HCT116 (cell line): Measurements from ENCODE around the gene FOXO6. TPM values are rescaled to one million over a fixed set of nuclear protein-coding genes. Genes with fewer than 3 reads are reported as not detected.

ENCODE experiments used
- ATAC-seq: fragments of 200-7000 bp; cut with Tn5 transposase; 2 replicates; pipeline ENCODE4 v1.9.1; 2020; ENCODE audit warnings: mild to moderate bottlenecking, moderate library complexity
- BruUV-seq: library from RNA; stranded (reverse); fragments of 400-500 nt; replicated peaks from 2 replicates; lab custom pipeline; 2021; lab: Mats Ljungman, UMichigan
- CTCF ChIA-PET: fragments of 300-600 bp; sonication (Branson Sonifier 250); formaldehyde crosslinking; loops from one replicate; lab custom pipeline; 2021; ENCODE audit warnings: antibody characterized with exemption; lab: Charles Lee
- POLR2A ChIA-PET: fragments of 300-600, 350-600 bp; sonication (Branson Sonifier 250); formaldehyde crosslinking; loops from one replicate; lab custom pipeline; 2021; ENCODE audit warnings: antibody characterized with exemption; lab: Charles Lee
- RAD21 ChIA-PET, 2 experiments: fragments of 300-600 bp; sonication (Branson Sonifier 250); formaldehyde crosslinking; loops; one replicate each; lab custom pipeline; 2023; ENCODE audit warnings: low total read pairs in 2 of 2; ENCODE audit not compliant: uncharacterized antibody in 2 of 2, unreplicated experiment in 2 of 2, low non-redundant PET in 1 of 2; lab: Charles Lee
- DNase-seq: peaks from one replicate; pipeline ENCODE4 v3.0.0-alpha.2; 2010; ENCODE audit warnings: low read depth, low spot score
- H2AFZ ChIP-seq: fragments of 200-600 bp; shearing (Covaris generic), sonication (generic); 2 replicates; pipeline ENCODE4 v1.6.1; 2017; ENCODE audit warnings: low read depth, mixed run types, mixed read lengths, antibody characterized with exemption, low read length; ENCODE audit not compliant: poor library complexity, severe bottlenecking
- H3K27ac ChIP-seq: 2 replicates; pipeline ENCODE4 v1.5.1; 2012; ENCODE audit warnings: low read depth, low read length
- H3K27me3 ChIP-seq: fragments of 200-600 bp; sonication (generic); 2 replicates; pipeline ENCODE4 v1.6.1; 2016; ENCODE audit warnings: mixed run types, low read length, mixed read lengths; ENCODE audit not compliant: insufficient read depth
- H3K36me3 ChIP-seq, 2 experiments: fragments of 200-500 bp in 1 of 2; fragments of 200-600 bp in 1 of 2; sonication (Bioruptor generic) in 1 of 2; sonication (generic) in 1 of 2; 2 replicates each; pipeline versions ENCODE4 v1.5.1 to v1.6.1; 2014 to 2016; ENCODE audit warnings: low read length in 2 of 2, inconsistent platforms in 1 of 2, mixed read lengths in 1 of 2, mixed run types in 1 of 2; ENCODE audit not compliant: insufficient read depth in 2 of 2, control insufficient read depth in 1 of 2
- H3K4me1 ChIP-seq, 2 experiments: fragments of 200-600 bp in 1 of 2; sonication (generic) in 1 of 2; 2 replicates each; pipeline versions ENCODE4 v1.5.1 to v1.6.1; 2012 to 2017; ENCODE audit warnings: low read length in 2 of 2, inconsistent platforms in 1 of 2, mild to moderate bottlenecking in 1 of 2, mixed read lengths in 1 of 2, mixed run types in 1 of 2, moderate library complexity in 1 of 2; ENCODE audit not compliant: insufficient read depth in 2 of 2, control insufficient read depth in 1 of 2
- H3K4me2 ChIP-seq: fragments of 200-600 bp; sonication (generic); 2 replicates; pipeline ENCODE4 v1.6.1; 2017; ENCODE audit warnings: mixed run types, low read length, mixed read lengths
- H3K4me3 ChIP-seq, 2 experiments: fragments of 200-600 bp in 1 of 2; sonication (generic) in 1 of 2; replicated peaks in 1 of 2; 2 replicates each; pipeline ENCODE4 v1.5.1; 2011 to 2016; ENCODE audit warnings: low read length in 2 of 2, control low read depth in 1 of 2, low read depth in 1 of 2, mild to moderate bottlenecking in 1 of 2, mixed read lengths in 1 of 2, mixed run types in 1 of 2
- H3K79me2 ChIP-seq: fragments of 200-600 bp; sonication (generic); 2 replicates; pipeline ENCODE4 v1.6.1; 2017; ENCODE audit warnings: mild to moderate bottlenecking, mixed run types, low read length, moderate library complexity, mixed read lengths; ENCODE audit not compliant: insufficient read depth
- H3K9ac ChIP-seq: fragments of 200-600 bp; sonication (generic); 2 replicates; pipeline ENCODE4 v1.6.1; 2016; ENCODE audit warnings: low read length, mixed read lengths
- H3K9me2 ChIP-seq: fragments of 200-600 bp; sonication (generic), shearing (Covaris generic); 2 replicates; pipeline ENCODE4 v1.6.1; 2017; ENCODE audit warnings: mixed run types, mild to moderate bottlenecking, moderate library complexity; ENCODE audit not compliant: insufficient read depth
- H3K9me3 ChIP-seq, 2 experiments: fragments of 200-500 bp in 1 of 2; fragments of 200-600 bp in 1 of 2; sonication (Bioruptor generic) in 1 of 2; sonication (generic) in 1 of 2; 2 replicates each; pipeline ENCODE4 v1.6.1; 2014 to 2017; ENCODE audit warnings: low read length in 2 of 2, mixed read lengths in 2 of 2, inconsistent platforms in 1 of 2, low read depth in 1 of 2, mild to moderate bottlenecking in 1 of 2, mixed run types in 1 of 2, moderate library complexity in 1 of 2; ENCODE audit not compliant: control insufficient read depth in 1 of 2, insufficient read depth in 1 of 2
- H4K20me1 ChIP-seq: fragments of 200-600 bp; sonication (generic), shearing (Covaris generic); 2 replicates; pipeline ENCODE4 v1.6.1; 2017; ENCODE audit warnings: mixed run types, mild to moderate bottlenecking, moderate library complexity; ENCODE audit not compliant: insufficient read depth
- ATF3 ChIP-seq: IDR thresholded peaks from 2 replicates; pipeline ENCODE4 v1.6.1; 2012
- CBX3 ChIP-seq: IDR thresholded peaks from 2 replicates; pipeline ENCODE4 v1.6.1; 2012; ENCODE audit warnings: low read depth
- CTCF ChIP-seq, 3 experiments: fragments of 200-600 bp in 1 of 3; sonication (generic) in 1 of 3; IDR thresholded peaks in 2 of 3; conservative IDR thresholded peaks in 1 of 3; 2 replicates each; pipeline ENCODE4 v1.5.1; 2012 to 2017; ENCODE audit warnings: low read depth in 2 of 3, low read length in 2 of 3, antibody characterized with exemption in 1 of 3, borderline replicate concordance in 1 of 3, control low read depth in 1 of 3, mild to moderate bottlenecking in 1 of 3, mixed read lengths in 1 of 3, mixed run types in 1 of 3, moderate library complexity in 1 of 3; ENCODE audit not compliant: insufficient read depth in 1 of 3
- EGR1 ChIP-seq: IDR thresholded peaks from 2 replicates; pipeline ENCODE4 v1.6.1; 2012; ENCODE audit warnings: low read depth
- ELF1 ChIP-seq: IDR thresholded peaks from 2 replicates; pipeline ENCODE4 v1.6.1; 2012; ENCODE audit warnings: low read depth, borderline replicate concordance
- EZH2 ChIP-seq: fragments of 200-600 bp; sonication (generic); IDR thresholded peaks from 2 replicates; pipeline ENCODE4 v1.6.1; 2017; ENCODE audit warnings: antibody characterized with exemption, mixed run types
- EZH2phosphoT487 ChIP-seq: fragments of 200-600 bp; IDR thresholded peaks from 2 replicates; pipeline ENCODE4 v1.6.1; 2018; ENCODE audit warnings: antibody characterized with exemption, borderline replicate concordance
- FOSL1 ChIP-seq: IDR thresholded peaks from 2 replicates; pipeline ENCODE4 v1.6.1; 2012; ENCODE audit warnings: low read depth
- JUND ChIP-seq: IDR thresholded peaks from 2 replicates; pipeline ENCODE4 v1.6.1; 2012
- POLR2A ChIP-seq: IDR thresholded peaks from 2 replicates; pipeline ENCODE4 v1.7.0; 2011; ENCODE audit warnings: borderline replicate concordance; ENCODE audit not compliant: insufficient read depth, insufficient read length; ENCODE audit errors: extremely low read depth
- POLR2AphosphoS5 ChIP-seq: IDR thresholded peaks from 2 replicates; pipeline ENCODE4 v1.6.1; 2011; ENCODE audit warnings: mild to moderate bottlenecking, low read depth, low read length, moderate library complexity
- RAD21 ChIP-seq: IDR thresholded peaks from 2 replicates; pipeline ENCODE4 v1.6.1; 2012; ENCODE audit warnings: low read depth, mild to moderate bottlenecking
- SIN3A ChIP-seq: IDR thresholded peaks from 2 replicates; pipeline ENCODE4 v1.6.1; 2012; ENCODE audit warnings: low read depth
- SP1 ChIP-seq: IDR thresholded peaks from 2 replicates; pipeline ENCODE4 v1.6.1; 2012; ENCODE audit warnings: low read depth
- SRF ChIP-seq: IDR thresholded peaks from 2 replicates; pipeline ENCODE4 v1.6.1; 2012; ENCODE audit warnings: low read depth
- TCF7L2 ChIP-seq: IDR thresholded peaks from 2 replicates; pipeline ENCODE4 v1.7.0; 2011; ENCODE audit warnings: borderline replicate concordance, inconsistent platforms; ENCODE audit not compliant: insufficient read depth, insufficient read length; ENCODE audit errors: extremely low read depth
- ZNF274 ChIP-seq: fragments of 200-500 bp; sonication (Bioruptor generic); IDR thresholded peaks from 2 replicates; pipeline ENCODE4 v1.6.1; 2014; ENCODE audit warnings: mild to moderate bottlenecking, low read depth, low read length, inconsistent platforms
- intact Hi-C: fragments of 100-400 bp; cut with micrococcal nuclease; formaldehyde crosslinking; loops from 2 replicates; pipeline ENCODE4 v1.10.0; 2022
- total RNA-seq: library from RNA; stranded (reverse); gene quantifications from one replicate; pipeline ENCODE4 v1.2.1, GENCODE V29; 2021; ENCODE audit not compliant: unreplicated experiment
- TF ChIP-seq, protein P1 (sequence below): IDR thresholded peaks from 2 replicates; pipeline ENCODE4 v1.6.1; 2012; ENCODE audit warnings: low read depth
- TF ChIP-seq, protein P2 (sequence below): IDR thresholded peaks from 2 replicates; pipeline ENCODE4 v1.6.1; 2011; ENCODE audit warnings: mild to moderate bottlenecking, low read length, moderate library complexity; ENCODE audit not compliant: insufficient replicate concordance; ENCODE audit errors: extremely low read depth
- TF ChIP-seq, protein P3 (sequence below): IDR thresholded peaks from 2 replicates; pipeline ENCODE4 v1.6.1; 2012

FOXO6 gene
- total RNA-seq, 1 experiment from 2014 or later: 7.0 TPM

DNA sequence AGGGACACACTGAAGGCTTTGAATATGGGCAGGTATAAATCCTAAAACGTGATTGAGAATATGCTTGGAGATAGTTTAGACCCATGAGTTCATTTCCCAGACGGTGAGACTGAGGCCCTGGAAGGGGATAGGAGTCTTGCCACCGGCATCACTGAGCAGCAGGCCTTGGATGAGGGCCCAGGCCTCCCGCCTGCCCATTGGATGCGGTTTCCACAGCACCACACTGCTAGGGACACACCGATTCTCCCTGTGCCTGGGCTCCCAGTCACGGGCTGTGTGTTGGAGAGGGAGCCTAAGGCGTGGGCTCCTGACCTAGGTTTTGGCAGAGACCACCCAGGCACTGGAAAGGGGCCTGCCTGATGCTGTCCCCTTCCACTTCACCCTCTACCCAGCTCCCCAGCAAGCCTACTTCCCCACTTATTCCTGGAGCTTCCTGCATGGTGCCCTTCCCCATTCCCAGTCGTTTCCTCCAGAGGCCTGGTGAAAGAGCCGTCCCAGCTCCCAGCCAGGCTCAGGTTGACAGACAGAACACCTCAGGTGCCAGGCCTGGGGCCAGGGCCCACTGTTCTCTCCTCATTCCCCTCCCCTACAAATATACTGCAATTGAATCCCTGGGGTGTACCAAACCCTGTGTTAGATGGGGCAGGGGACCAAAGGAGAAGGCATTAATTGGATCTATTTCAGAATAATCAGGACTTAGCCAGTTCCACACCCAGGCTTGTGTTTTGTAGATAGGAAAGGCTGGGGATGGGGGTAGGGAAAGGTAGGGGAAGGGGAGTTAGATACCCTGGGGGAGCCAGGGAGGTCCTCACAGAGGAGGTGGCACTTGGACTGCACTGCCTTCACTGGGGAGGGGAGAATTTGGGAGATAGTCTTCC, 3.4 kb downstream of the FOXO6 start:
- H3K4me3 ChIP-seq: no peak overlapping the region
- BruUV-seq: no TSS peak
- no peak overlapping the region for H3K27ac ChIP-seq
- no peaks in the 10 kb centered on the region for H3K27me3 ChIP-seq
- POLR2A ChIA-PET: no interaction called here
- TF ChIP-seq, protein P1, sequence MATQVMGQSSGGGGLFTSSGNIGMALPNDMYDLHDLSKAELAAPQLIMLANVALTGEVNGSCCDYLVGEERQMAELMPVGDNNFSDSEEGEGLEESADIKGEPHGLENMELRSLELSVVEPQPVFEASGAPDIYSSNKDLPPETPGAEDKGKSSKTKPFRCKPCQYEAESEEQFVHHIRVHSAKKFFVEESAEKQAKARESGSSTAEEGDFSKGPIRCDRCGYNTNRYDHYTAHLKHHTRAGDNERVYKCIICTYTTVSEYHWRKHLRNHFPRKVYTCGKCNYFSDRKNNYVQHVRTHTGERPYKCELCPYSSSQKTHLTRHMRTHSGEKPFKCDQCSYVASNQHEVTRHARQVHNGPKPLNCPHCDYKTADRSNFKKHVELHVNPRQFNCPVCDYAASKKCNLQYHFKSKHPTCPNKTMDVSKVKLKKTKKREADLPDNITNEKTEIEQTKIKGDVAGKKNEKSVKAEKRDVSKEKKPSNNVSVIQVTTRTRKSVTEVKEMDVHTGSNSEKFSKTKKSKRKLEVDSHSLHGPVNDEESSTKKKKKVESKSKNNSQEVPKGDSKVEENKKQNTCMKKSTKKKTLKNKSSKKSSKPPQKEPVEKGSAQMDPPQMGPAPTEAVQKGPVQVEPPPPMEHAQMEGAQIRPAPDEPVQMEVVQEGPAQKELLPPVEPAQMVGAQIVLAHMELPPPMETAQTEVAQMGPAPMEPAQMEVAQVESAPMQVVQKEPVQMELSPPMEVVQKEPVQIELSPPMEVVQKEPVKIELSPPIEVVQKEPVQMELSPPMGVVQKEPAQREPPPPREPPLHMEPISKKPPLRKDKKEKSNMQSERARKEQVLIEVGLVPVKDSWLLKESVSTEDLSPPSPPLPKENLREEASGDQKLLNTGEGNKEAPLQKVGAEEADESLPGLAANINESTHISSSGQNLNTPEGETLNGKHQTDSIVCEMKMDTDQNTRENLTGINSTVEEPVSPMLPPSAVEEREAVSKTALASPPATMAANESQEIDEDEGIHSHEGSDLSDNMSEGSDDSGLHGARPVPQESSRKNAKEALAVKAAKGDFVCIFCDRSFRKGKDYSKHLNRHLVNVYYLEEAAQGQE: no peak
- no peak for TF ChIP-seq CBX3
- no peak for TF ChIP-seq EGR1
- TF ChIP-seq ZNF274: no peak
- no peak for TF ChIP-seq FOSL1
- no peak for TF ChIP-seq POLR2A
- no peak for TF ChIP-seq SIN3A
- no peak for TF ChIP-seq POLR2AphosphoS5
- TF ChIP-seq, protein P2, sequence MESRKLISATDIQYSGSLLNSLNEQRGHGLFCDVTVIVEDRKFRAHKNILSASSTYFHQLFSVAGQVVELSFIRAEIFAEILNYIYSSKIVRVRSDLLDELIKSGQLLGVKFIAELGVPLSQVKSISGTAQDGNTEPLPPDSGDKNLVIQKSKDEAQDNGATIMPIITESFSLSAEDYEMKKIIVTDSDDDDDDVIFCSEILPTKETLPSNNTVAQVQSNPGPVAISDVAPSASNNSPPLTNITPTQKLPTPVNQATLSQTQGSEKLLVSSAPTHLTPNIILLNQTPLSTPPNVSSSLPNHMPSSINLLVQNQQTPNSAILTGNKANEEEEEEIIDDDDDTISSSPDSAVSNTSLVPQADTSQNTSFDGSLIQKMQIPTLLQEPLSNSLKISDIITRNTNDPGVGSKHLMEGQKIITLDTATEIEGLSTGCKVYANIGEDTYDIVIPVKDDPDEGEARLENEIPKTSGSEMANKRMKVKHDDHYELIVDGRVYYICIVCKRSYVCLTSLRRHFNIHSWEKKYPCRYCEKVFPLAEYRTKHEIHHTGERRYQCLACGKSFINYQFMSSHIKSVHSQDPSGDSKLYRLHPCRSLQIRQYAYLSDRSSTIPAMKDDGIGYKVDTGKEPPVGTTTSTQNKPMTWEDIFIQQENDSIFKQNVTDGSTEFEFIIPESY: no peak
- no peak for TF ChIP-seq TCF7L2
- TF ChIP-seq SRF: no peak
- no peak for TF ChIP-seq EZH2phosphoT487
- TF ChIP-seq, protein P3, sequence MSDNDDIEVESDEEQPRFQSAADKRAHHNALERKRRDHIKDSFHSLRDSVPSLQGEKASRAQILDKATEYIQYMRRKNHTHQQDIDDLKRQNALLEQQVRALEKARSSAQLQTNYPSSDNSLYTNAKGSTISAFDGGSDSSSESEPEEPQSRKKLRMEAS: no peak
- TF ChIP-seq ELF1: no peak
- no peak for TF ChIP-seq RAD21
- TF ChIP-seq ATF3: no peak
- TF ChIP-seq CTCF (IDR thresholded peaks at IDR 0.05 in 2 of 3, conservative IDR thresholded peaks at IDR 0.05 in 1 of 3; ENCODE audit: borderline replicate concordance in 1 of 3, insufficient read depth in 1 of 3, low read depth in 2 of 3, low read length in 2 of 3): no peak
- TF ChIP-seq EZH2: no peak
- TF ChIP-seq SP1: no peak
- no peak for TF ChIP-seq JUND
- TF ChIP-seq, all 23 proteins: peak for 0
- RAD21 ChIA-PET: no interaction called here
- Histone ChIP-seq H3K79me2 (no peaks in the 10 kb centered on the region), H4K20me1 (no peaks in the 10 kb centered on the region), H3K9ac (no peak overlapping the region), H3K9me3 (no peaks in the 10 kb centered on the region), H3K9me2 (no peaks in the 10 kb centered on the region), H2AFZ (no peak overlapping the region), H3K4me2 (no peak overlapping the region), H3K36me3 (no peaks in the 10 kb centered on the region), H3K4me1 (peaks cover 11 to 36% of the 10 kb centered on the region in 2 experiments)
- DNase-seq (no peak), ATAC-seq (no peak)
- intact Hi-C loops: no loop called here
- CTCF ChIA-PET: no interaction called here
